Fibroblast of pulmonary artery (primary cell): ENCODE measurements around the gene PLEKHH1.

Source experiments
- DNase-seq: peaks from one replicate; pipeline ENCODE4 v3.0.0-alpha.2; 2010; ENCODE audit warnings: low read depth
- H3K4me3 ChIP-seq: replicated peaks from 2 replicates; pipeline ENCODE4 v1.5.1; 2011; ENCODE audit warnings: low read depth, mild to moderate bottlenecking, control low read depth, low read length, moderate library complexity
- TF ChIP-seq, protein P1 (sequence below): IDR thresholded peaks from 2 replicates; pipeline ENCODE4 v1.5.1; 2011; ENCODE audit warnings: mild to moderate bottlenecking, control low read depth, low read length, inconsistent platforms; ENCODE audit errors: missing control alignments

PLEKHH1 gene

DNA sequence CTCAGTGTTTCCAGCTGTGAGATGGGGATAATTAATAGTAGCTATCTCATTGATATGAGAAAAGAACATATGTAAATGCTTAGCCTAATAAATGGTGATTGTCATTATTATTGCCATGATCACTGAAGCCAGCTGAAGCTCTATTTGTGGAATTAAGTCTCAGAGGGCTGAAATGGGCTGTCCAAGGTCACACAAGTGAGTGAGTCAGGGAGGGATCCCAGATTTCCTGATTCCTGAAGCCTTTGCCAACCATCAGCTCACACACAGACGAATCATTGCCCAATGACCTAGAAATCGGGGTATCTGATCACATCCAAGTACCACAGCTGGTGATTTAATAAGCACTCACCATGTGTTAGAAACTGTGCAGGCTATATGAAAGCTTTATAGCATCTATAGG is 23.0 kb upstream of the PLEKHH1 start:
- H3K4me3 ChIP-seq, result no peak overlapping the region
- TF ChIP-seq, protein P1, sequence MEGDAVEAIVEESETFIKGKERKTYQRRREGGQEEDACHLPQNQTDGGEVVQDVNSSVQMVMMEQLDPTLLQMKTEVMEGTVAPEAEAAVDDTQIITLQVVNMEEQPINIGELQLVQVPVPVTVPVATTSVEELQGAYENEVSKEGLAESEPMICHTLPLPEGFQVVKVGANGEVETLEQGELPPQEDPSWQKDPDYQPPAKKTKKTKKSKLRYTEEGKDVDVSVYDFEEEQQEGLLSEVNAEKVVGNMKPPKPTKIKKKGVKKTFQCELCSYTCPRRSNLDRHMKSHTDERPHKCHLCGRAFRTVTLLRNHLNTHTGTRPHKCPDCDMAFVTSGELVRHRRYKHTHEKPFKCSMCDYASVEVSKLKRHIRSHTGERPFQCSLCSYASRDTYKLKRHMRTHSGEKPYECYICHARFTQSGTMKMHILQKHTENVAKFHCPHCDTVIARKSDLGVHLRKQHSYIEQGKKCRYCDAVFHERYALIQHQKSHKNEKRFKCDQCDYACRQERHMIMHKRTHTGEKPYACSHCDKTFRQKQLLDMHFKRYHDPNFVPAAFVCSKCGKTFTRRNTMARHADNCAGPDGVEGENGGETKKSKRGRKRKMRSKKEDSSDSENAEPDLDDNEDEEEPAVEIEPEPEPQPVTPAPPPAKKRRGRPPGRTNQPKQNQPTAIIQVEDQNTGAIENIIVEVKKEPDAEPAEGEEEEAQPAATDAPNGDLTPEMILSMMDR, result no peak

DNA sequence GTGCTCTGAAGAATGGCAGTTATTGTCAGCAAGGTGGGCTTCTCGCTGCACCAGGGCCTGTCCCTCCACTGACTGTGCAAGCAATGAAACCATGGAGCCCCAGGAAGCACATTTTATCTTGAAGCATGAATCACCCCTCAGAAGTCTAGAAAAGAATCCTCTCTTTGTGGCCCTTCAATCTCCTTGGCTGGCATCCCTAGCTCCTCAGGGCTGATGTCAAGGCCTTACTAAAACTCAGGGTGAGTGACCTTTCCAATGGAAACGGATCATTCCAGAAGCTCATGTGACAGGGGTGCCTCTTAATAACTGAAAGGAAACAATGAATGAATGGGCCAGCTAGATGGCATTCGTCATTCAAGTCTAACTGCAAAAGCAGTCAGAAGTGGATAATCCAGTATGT is 22.3 kb upstream of the PLEKHH1 start:
- TF ChIP-seq, protein P1, result no peak
- DNase-seq, result peak; percentile 10
- no peak overlapping the region for H3K4me3 ChIP-seq

More for the DNA sequence above, 23.0 kb upstream of the PLEKHH1 start:
- peak; percentile 24 for DNase-seq

- DNase-seq, result no peak
- TF ChIP-seq, protein P1, result no peak
- no peak overlapping the region for H3K4me3 ChIP-seq
Observed at GRCh38 chr14:67512463-67513310, 20.4 kb upstream of the PLEKHH1 start.

DNA sequence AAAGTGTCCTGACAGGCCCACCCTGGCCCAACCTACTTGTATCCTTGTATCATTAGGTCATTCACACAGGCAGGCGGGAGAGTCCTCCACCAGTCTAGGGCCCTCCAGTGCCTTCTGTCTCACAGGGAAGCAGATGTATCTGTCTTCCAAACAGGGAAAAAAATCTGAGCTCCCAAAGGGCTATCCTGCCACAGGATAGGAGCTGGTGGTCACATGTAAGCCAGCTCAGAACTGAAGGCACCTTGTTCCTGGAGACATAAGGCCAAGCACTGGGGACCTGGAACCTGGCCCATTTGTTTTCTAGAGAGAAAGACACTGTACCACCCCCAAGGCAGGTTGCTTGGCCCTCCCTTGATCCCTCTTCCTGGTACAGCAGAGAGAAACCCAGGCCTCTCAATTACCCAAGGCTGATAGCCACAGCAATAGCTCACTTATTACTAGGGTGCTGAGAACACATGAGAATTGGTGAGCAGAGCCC is 19.4 kb upstream of the PLEKHH1 start:
- TF ChIP-seq, protein P1, result no peak
- no peak overlapping the region for H3K4me3 ChIP-seq
- DNase-seq, result no peak

DNA sequence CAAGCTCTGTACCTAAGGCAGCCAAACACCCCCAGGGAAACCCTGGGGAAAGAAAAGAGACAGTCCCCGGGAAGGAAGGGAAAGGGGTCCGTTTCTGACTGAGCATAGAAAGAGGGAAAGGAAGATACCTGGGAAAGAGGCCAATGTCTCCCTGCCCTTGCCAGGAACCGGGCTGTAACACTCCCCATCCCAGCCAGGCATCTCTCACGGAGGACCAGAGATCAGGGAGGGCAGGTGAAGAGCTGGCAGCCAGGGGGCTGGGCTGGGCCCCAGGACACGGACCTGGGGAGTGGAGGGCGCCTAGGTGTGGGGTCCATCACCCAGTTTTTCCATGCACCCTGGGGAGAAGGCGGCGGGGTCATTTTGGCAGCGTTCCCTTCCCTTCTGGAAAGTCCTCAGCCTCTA is 18.9 kb upstream of the PLEKHH1 start:
- no peak for DNase-seq
- peak overlapping the region; percentile 63 for H3K4me3 ChIP-seq
- TF ChIP-seq, protein P1, result no peak

DNA sequence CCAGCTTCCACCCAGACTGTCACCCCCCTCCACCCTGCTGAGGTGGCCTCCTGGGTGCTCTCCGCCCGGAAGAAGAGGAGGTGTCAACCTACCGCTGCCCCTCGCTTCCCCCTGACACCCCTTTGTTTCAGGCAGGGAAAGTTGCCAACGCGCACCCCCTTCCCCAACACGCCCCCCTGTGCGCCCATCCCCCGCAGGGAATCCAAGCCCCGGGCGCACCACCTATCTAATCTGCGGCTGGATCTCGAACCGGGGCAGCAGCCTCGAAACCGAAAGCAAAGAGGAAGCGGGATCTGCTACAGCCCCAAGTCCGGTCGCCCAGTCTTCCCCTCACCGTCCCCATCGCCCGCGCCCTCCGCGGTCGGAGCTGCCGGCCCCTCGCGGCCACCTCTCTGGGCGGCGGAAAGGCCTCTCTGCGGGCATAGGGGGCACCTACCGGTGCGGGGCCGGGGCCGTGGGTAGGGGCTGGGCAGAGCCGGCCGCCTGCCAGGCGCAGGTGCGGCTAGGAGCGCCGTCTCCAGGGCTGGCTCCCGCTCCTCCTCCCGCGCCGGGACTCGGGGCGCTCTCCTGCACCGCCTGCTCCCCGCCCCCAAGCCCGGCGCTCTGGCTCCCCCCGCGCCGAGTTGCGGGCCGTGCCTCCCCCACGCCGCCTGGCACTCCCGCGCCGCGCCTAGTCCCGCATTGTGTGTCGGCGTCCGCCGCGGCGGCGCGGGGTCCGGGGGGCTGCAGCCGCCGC is 18.3 kb upstream of the PLEKHH1 start:
- peak overlapping the region; percentile 63 for H3K4me3 ChIP-seq
- peak; percentile 17 for DNase-seq
- TF ChIP-seq, protein P1, result no peak
